DLD1 (cell line): ENCODE results near the gene GRID1.

Experiments
- in situ Hi-C: cut with HindIII; loops from 2 replicates; pipeline ENCODE4 v1.10.0; 2017; ENCODE audit warnings: low sequenced_read_pairs

Gene GRID1

GRCh38 chr10:85600026-85600743 lies 766.4 kb downstream of the GRID1 start:
- in situ Hi-C loops = no loop called here

- in situ Hi-C loops = no loop called here
Measured at GRCh38 chr10:85599081-85599480, 767.5 kb downstream of the GRID1 start.

GRCh38 chr10:85598646-85599045 lies 767.9 kb downstream of the GRID1 start:
- in situ Hi-C loops = no loop called here

- in situ Hi-C loops = no loop called here
Measured at GRCh38 chr10:85597006-85597405, 769.6 kb downstream of the GRID1 start.

- in situ Hi-C loops = no loop called here
Measured at GRCh38 chr10:85596389-85596788, 770.2 kb downstream of the GRID1 start.

- in situ Hi-C loops = no loop called here
Measured at GRCh38 chr10:85594239-85594638, 772.4 kb downstream of the GRID1 start.

GRCh38 chr10:85593226-85593772 lies 773.3 kb downstream of the GRID1 start:
- in situ Hi-C loops = no loop called here

- in situ Hi-C loops = no loop called here
Measured at GRCh38 chr10:85581371-85581770, 785.2 kb downstream of the GRID1 start.

GRCh38 chr10:85580585-85580984 lies 786.0 kb downstream of the GRID1 start:
- in situ Hi-C loops = no loop called here

- in situ Hi-C loops = no loop called here
Measured at GRCh38 chr10:85578860-85579259, 787.7 kb downstream of the GRID1 start.

- in situ Hi-C loops = no loop called here
Measured at GRCh38 chr10:85575441-85575840, 791.2 kb downstream of the GRID1 start.

- in situ Hi-C loops = no loop called here
Measured at GRCh38 chr10:85570871-85571270, 795.7 kb downstream of the GRID1 start.

GRCh38 chr10:85565381-85565780 lies 801.2 kb downstream of the GRID1 start:
- in situ Hi-C loops = no loop called here

- in situ Hi-C loops = loop anchor here (5.0 kb wide), 1 partner anchor 49 kb away; no protein-coding TSS in a partner anchor
Measured at GRCh38 chr10:85558533-85558932, 808.1 kb downstream of the GRID1 start.

GRCh38 chr10:85557706-85558105 lies 808.9 kb downstream of the GRID1 start:
- in situ Hi-C loops = loop anchor here (5.0 kb wide), 1 partner anchor 50 kb away; no protein-coding TSS in a partner anchor

- in situ Hi-C loops = loop anchor here (5.0 kb wide), 1 partner anchor 50 kb away; no protein-coding TSS in a partner anchor
Measured at GRCh38 chr10:85557077-85557476, 809.5 kb downstream of the GRID1 start.
